IMR-90 (cell line): ENCODE measurements around the gene FBXL16. TPM values are rescaled to one million over a fixed set of nuclear protein-coding genes. Genes with fewer than 3 reads are reported as not detected.

ENCODE experiments used
- ATAC-seq: fragments of 200-7000 bp; cut with Tn5 transposase; 2 replicates; pipeline ENCODE4 v1.9.1; 2020; ENCODE audit warnings: low read depth, mild to moderate bottlenecking, moderate library complexity
- BruUV-seq: library from RNA; stranded (reverse); fragments of 400-500 nt; replicated peaks from 2 replicates; lab custom pipeline; 2021; lab: Mats Ljungman, UMichigan
- CTCF ChIA-PET: fragments of 300-600 bp; formaldehyde crosslinking; extraction: SDS; loops from one replicate; lab custom pipeline; 2021; ENCODE audit warnings: antibody characterized with exemption; lab: Yijun Ruan, JAX
- POLR2A ChIA-PET: fragments of 300-600 bp; sonication (Branson Sonifier 250); formaldehyde crosslinking; loops from one replicate; lab custom pipeline; 2022; ENCODE audit warnings: antibody characterized with exemption; ENCODE audit not compliant: unreplicated experiment; lab: Charles Lee
- DNase-seq: peaks from one replicate; pipeline ENCODE4 v3.0.0; 2013
- H2AFZ ChIP-seq: replicated peaks from 2 replicates; pipeline ENCODE3; 2013; ENCODE audit warnings: low read length, mild to moderate bottlenecking; ENCODE audit not compliant: poor library complexity
- H2AK5ac ChIP-seq: 2 replicates; pipeline ENCODE4 v1.6.1; 2013; ENCODE audit warnings: low read depth, low read length, inconsistent platforms
- H2AK9ac ChIP-seq: replicated peaks from 2 replicates; pipeline ENCODE3; 2013; ENCODE audit warnings: mild to moderate bottlenecking, low read depth, low read length, moderate library complexity; ENCODE audit not compliant: poor library complexity
- H2BK120ac ChIP-seq: 2 replicates; pipeline ENCODE4 v1.6.1; 2013; ENCODE audit warnings: low read depth, low read length, inconsistent platforms
- H2BK15ac ChIP-seq: 3 replicates; pipeline ENCODE4 v1.6.1; 2013; ENCODE audit warnings: low read depth, low read length, inconsistent platforms
- H2BK20ac ChIP-seq: 2 replicates; pipeline ENCODE4 v1.6.1; 2013; ENCODE audit warnings: low read depth, mild to moderate bottlenecking, inconsistent platforms, low read length, moderate library complexity
- H2BK5ac ChIP-seq: 2 replicates; pipeline ENCODE4 v1.6.1; 2013; ENCODE audit warnings: mild to moderate bottlenecking, low read depth, low read length, inconsistent platforms; ENCODE audit not compliant: poor library complexity, severe bottlenecking
- H3K14ac ChIP-seq: replicated peaks from 2 replicates; pipeline ENCODE4 v1.6.1; 2013; ENCODE audit warnings: low read depth, low read length, inconsistent platforms
- H3K18ac ChIP-seq: 2 replicates; pipeline ENCODE4 v1.6.1; 2013; ENCODE audit warnings: low read depth, low read length, control low read depth
- H3K23ac ChIP-seq: 2 replicates; pipeline ENCODE4 v1.6.1; 2013; ENCODE audit warnings: low read depth, low read length, inconsistent platforms
- H3K27ac ChIP-seq: 2 replicates; pipeline ENCODE4 v1.5.1; 2013; ENCODE audit warnings: mild to moderate bottlenecking, control low read depth, low read length; ENCODE audit not compliant: insufficient read depth
- H3K27me3 ChIP-seq: 2 replicates; pipeline ENCODE4 v1.6.1; 2013; ENCODE audit warnings: low read length; ENCODE audit not compliant: control insufficient read depth, insufficient read depth
- H3K36me3 ChIP-seq: 2 replicates; pipeline ENCODE4 v1.6.1; 2013; ENCODE audit warnings: low read length, mixed read lengths; ENCODE audit not compliant: control insufficient read depth, insufficient read depth
- H3K4ac ChIP-seq: 2 replicates; pipeline ENCODE4 v1.6.1; 2013; ENCODE audit warnings: low read depth, low read length, inconsistent platforms
- H3K4me1 ChIP-seq: 2 replicates; pipeline ENCODE4 v1.6.1; 2013; ENCODE audit warnings: low read length, mixed read lengths; ENCODE audit not compliant: control insufficient read depth, insufficient read depth
- H3K4me2 ChIP-seq: 2 replicates; pipeline ENCODE4 v1.6.1; 2013; ENCODE audit warnings: low read depth, mild to moderate bottlenecking, control low read depth, low read length, moderate library complexity
- H3K4me3 ChIP-seq: 2 replicates; pipeline ENCODE4 v1.5.1; 2013; ENCODE audit warnings: low read depth, mild to moderate bottlenecking, control low read depth, low read length, moderate library complexity; ENCODE audit not compliant: insufficient read depth
- H3K56ac ChIP-seq: 2 replicates; pipeline ENCODE4 v1.6.1; 2013; ENCODE audit warnings: low read length, inconsistent platforms; ENCODE audit not compliant: insufficient read depth; ENCODE audit errors: extremely low read depth
- H3K79me1 ChIP-seq, 2 experiments: 2 replicates each; pipeline ENCODE4 v1.6.1; 2013; ENCODE audit warnings: low read length in 2 of 2, inconsistent platforms in 1 of 2, low read depth in 1 of 2
- H3K9ac ChIP-seq: 2 replicates; pipeline ENCODE4 v1.6.1; 2013; ENCODE audit warnings: low read depth, low read length, control low read depth
- H3K9me1 ChIP-seq: 2 replicates; pipeline ENCODE4 v1.6.1; 2013; ENCODE audit warnings: low read length, inconsistent platforms; ENCODE audit not compliant: insufficient read depth
- H3K9me3 ChIP-seq: 2 replicates; pipeline ENCODE4 v1.6.1; 2013; ENCODE audit warnings: low read length; ENCODE audit not compliant: control insufficient read depth, insufficient read depth
- H4K20me1 ChIP-seq: 2 replicates; pipeline ENCODE4 v1.6.1; 2013; ENCODE audit warnings: low read length, inconsistent platforms; ENCODE audit not compliant: insufficient read depth
- H4K5ac ChIP-seq: 2 replicates; pipeline ENCODE4 v1.6.1; 2013; ENCODE audit warnings: mild to moderate bottlenecking, low read depth, low read length, control low read depth
- H4K8ac ChIP-seq, 2 experiments: 2 replicates each; pipeline ENCODE4 v1.6.1; 2013; ENCODE audit warnings: low read depth in 2 of 2, low read length in 2 of 2, control low read depth in 1 of 2, inconsistent platforms in 1 of 2
- H4K91ac ChIP-seq: 2 replicates; pipeline ENCODE4 v1.6.1; 2013; ENCODE audit warnings: low read depth, low read length, inconsistent platforms; ENCODE audit not compliant: insufficient read depth
- BHLHE40 ChIP-seq: fragments of 150-350 bp; IDR thresholded peaks from 2 replicates; pipeline ENCODE4 v1.6.1; 2016; ENCODE audit warnings: mild to moderate bottlenecking, low read depth, low read length
- CEBPB ChIP-seq: IDR thresholded peaks from 2 replicates; pipeline ENCODE4 v1.6.1; 2012; ENCODE audit warnings: low read depth, low read length, improper control_type of control experiment
- CHD1 ChIP-seq: IDR thresholded peaks from 2 replicates; pipeline ENCODE4 v1.6.1; 2012; ENCODE audit warnings: low read depth, low read length, improper control_type of control experiment
- CTCF ChIP-seq: conservative IDR thresholded peaks from 2 replicates; pipeline ENCODE4 v1.5.1; 2012; ENCODE audit warnings: mild to moderate bottlenecking, low read depth, low read length, improper control_type of control experiment
- FOS ChIP-seq: fragments of 150-350 bp; IDR thresholded peaks from 2 replicates; pipeline ENCODE4 v1.6.1; 2016; ENCODE audit warnings: low read depth, low read length
- MAFK ChIP-seq: IDR thresholded peaks from 2 replicates; pipeline ENCODE4 v1.6.1; 2012; ENCODE audit warnings: low read depth, low read length, improper control_type of control experiment
- MXI1 ChIP-seq: IDR thresholded peaks from 2 replicates; pipeline ENCODE4 v1.6.1; 2012; ENCODE audit warnings: low read depth, mild to moderate bottlenecking, low read length, moderate library complexity, borderline replicate concordance
- NFE2L2 ChIP-seq: fragments of 150-350 bp; IDR thresholded peaks from 2 replicates; pipeline ENCODE4 v1.6.1; 2016; ENCODE audit warnings: low read depth, mild to moderate bottlenecking, low read length
- RAD21 ChIP-seq: IDR thresholded peaks from 2 replicates; pipeline ENCODE4 v1.6.1; 2012; ENCODE audit warnings: low read length, improper control_type of control experiment
- RCOR1 ChIP-seq: IDR thresholded peaks from 2 replicates; pipeline ENCODE4 v1.6.1; 2012; ENCODE audit warnings: mild to moderate bottlenecking, low read length, improper control_type of control experiment; ENCODE audit not compliant: insufficient replicate concordance
- RFX5 ChIP-seq: IDR thresholded peaks from 2 replicates; pipeline ENCODE4 v1.8.0; 2012; ENCODE audit warnings: low read depth, mild to moderate bottlenecking, low read length, moderate library complexity
- SMC3 ChIP-seq: fragments of 150-350 bp; IDR thresholded peaks from 2 replicates; pipeline ENCODE4 v1.6.1; 2016; ENCODE audit warnings: low read depth, mild to moderate bottlenecking, antibody characterized with exemption, low read length, moderate library complexity
- USF2 ChIP-seq: fragments of 150-350 bp; IDR thresholded peaks from 2 replicates; pipeline ENCODE4 v1.6.1; 2017; ENCODE audit warnings: mild to moderate bottlenecking, antibody characterized with exemption, low read length, low read depth
- whole genome bisulfite sequencing, 2 experiments: methylation state at CpG; one replicate each; pipeline versions ENCODE4 v1.1.5 to v1.1.7; 2013; ENCODE audit warnings: missing lambda C conversion rate in 2 of 2; ENCODE audit not compliant: insufficient read length in 1 of 2; ENCODE audit errors: extremely low coverage in 2 of 2; 5-methylcytosine and 5-hydroxymethylcytosine counted together
- dilution Hi-C: fragments of 300-500 bp; cut with HindIII; formaldehyde crosslinking; loops from one replicate; pipeline ENCODE4 v1.14.3; 2018; ENCODE audit warnings: low sequenced_read_pairs; ENCODE audit not compliant: unreplicated experiment
- in situ Hi-C: fragments of 300-500 bp; cut with MboI; formaldehyde crosslinking; loops from 3 replicates; pipeline ENCODE4 v1.14.3; 2019; ENCODE audit warnings: low sequenced_read_pairs, inconsistent platforms, mixed read lengths
- intact Hi-C: fragments of 100-400 bp; cut with micrococcal nuclease; formaldehyde crosslinking; loops from 2 replicates; pipeline ENCODE4 v1.10.0; 2022
- polyA plus RNA-seq, 3 experiments: library from polyadenylated mRNA; depleted of rRNA; stranded (reverse); fragments of >200 nt; gene quantifications; 2 replicates each; pipeline ENCODE4 v1.2.3, GENCODE V29; 2012; ENCODE audit warnings: low replicate concordance in 1 of 3
- total RNA-seq: library from RNA; depleted of rRNA; stranded (reverse); fragments of >200 nt; gene quantifications from 2 replicates; pipeline ENCODE4 v1.2.3, GENCODE V29; 2012

The FBXL16 gene
- total and polyA plus RNA-seq, 2 of the 4 experiments (the other 2 are of a cell fraction), result 0.18 to 2.2 TPM

- dilution Hi-C loops, result no loop called here
- Histone ChIP-seq H3K56ac (no peak within 1 kb of the TSS), H2BK5ac (no peak within 1 kb of the TSS), H3K4me3 (peak within 1 kb of the TSS; percentile 50), H2AK5ac (no peak within 1 kb of the TSS; the same call in 1 of the 2 replicates), H3K23ac (no peak within 1 kb of the TSS), H4K20me1 (peaks cover 16% of the 10 kb centered on the region), H3K14ac (no peak within 1 kb of the TSS), H4K5ac (0 out of 2 replicates have a peak within 1 kb of the TSS, but pooled peaks have one; percentile 11), H3K4ac (0 out of 2 replicates have a peak within 1 kb of the TSS, but pooled peaks have one; percentile 56), H2AFZ (peak within 1 kb of the TSS; percentile 89), H3K9me3 (no peaks in the 10 kb centered on the region), H3K4me2 (peak within 1 kb of the TSS; percentile 90), H3K9me1 (peaks cover 9% of the 10 kb centered on the region; the same call in 1 of the 2 replicates), H2BK20ac (no peak within 1 kb of the TSS), H2AK9ac (peak within 1 kb of the TSS; percentile 90), H4K8ac (no peak within 1 kb of the TSS), H3K18ac (no peak within 1 kb of the TSS), H3K36me3 (peaks cover 38% of the 10 kb centered on the region), H2BK120ac (no peak within 1 kb of the TSS), H3K27ac (no peak within 1 kb of the TSS), H3K9ac (no peak within 1 kb of the TSS), H3K27me3 (no peaks in the 10 kb centered on the region), H3K4me1 (peaks cover 8% of the 10 kb centered on the region; the same call in 1 of the 2 replicates), H2BK15ac (no peak within 1 kb of the TSS), H4K91ac (no peak within 1 kb of the TSS), H3K79me1 (peaks cover 0 to 25% of the 10 kb centered on the region in 2 experiments; a peak in 1 of 4 replicates)
- in situ Hi-C loops, result no loop called here
- intact Hi-C loops, result no loop called here
- BruUV-seq, result no TSS peak
- DNase-seq (peak; percentile 42), ATAC-seq (peak; percentile 5)
- CTCF ChIA-PET, result no interaction called here
- POLR2A ChIA-PET, result no interaction called here
- 4% methylated on average over 34 of the region's 73 CpGs; no CpG with 5 or more reads in 1 of the 2 experiments for WGBS, 2 experiments
- TF ChIP-seq RAD21 (no peak), NFE2L2 (no peak), CHD1 (no peak), RFX5 (no peak), MAFK (no peak), CTCF (no peak), MXI1 (peak; percentile 54; the same call in 1 of the 2 replicates), SMC3 (no peak), RCOR1 (no peak), USF2 (no peak), FOS (no peak), BHLHE40 (0 out of 2 replicates have a peak, but pooled peaks have one; percentile 28), CEBPB (no peak)
Measured at GRCh38 chr16:674968-675883, 30.4 kb downstream of the FBXL16 start, which contains the start of gene RHBDL1. RHBDL1 (plus strand) TSS chr16:675671; CDS start chr16:675791, 120 bp downstream.
